NB4 (cell line): ENCODE measurements around the gene MED17.

Source experiments
- DNase-seq: peaks from one replicate; pipeline ENCODE4 v3.0.0; 2010; ENCODE audit warnings: low read depth
- H3K4me3 ChIP-seq: one replicate; pipeline ENCODE4 v1.5.1; 2011; ENCODE audit warnings: mild to moderate bottlenecking, low read depth, low read length, moderate library complexity
- MYC ChIP-seq: IDR thresholded peaks from 2 replicates; pipeline ENCODE4 v1.6.1; 2011; ENCODE audit warnings: low read depth, low read length
- POLR2A ChIP-seq: IDR thresholded peaks from 2 replicates; pipeline ENCODE4 v1.6.1; 2011; ENCODE audit warnings: mild to moderate bottlenecking; ENCODE audit not compliant: insufficient read length; ENCODE audit errors: extremely low read depth
- TF ChIP-seq, protein P1 (sequence below): IDR thresholded peaks from 2 replicates; pipeline ENCODE4 v1.6.1; 2011; ENCODE audit warnings: low read depth, low read length
- TF ChIP-seq, protein P2 (sequence below): IDR thresholded peaks from one replicate; pipeline ENCODE4 v1.5.1; 2012; ENCODE audit warnings: low read depth, low read length

Gene MED17

DNA sequence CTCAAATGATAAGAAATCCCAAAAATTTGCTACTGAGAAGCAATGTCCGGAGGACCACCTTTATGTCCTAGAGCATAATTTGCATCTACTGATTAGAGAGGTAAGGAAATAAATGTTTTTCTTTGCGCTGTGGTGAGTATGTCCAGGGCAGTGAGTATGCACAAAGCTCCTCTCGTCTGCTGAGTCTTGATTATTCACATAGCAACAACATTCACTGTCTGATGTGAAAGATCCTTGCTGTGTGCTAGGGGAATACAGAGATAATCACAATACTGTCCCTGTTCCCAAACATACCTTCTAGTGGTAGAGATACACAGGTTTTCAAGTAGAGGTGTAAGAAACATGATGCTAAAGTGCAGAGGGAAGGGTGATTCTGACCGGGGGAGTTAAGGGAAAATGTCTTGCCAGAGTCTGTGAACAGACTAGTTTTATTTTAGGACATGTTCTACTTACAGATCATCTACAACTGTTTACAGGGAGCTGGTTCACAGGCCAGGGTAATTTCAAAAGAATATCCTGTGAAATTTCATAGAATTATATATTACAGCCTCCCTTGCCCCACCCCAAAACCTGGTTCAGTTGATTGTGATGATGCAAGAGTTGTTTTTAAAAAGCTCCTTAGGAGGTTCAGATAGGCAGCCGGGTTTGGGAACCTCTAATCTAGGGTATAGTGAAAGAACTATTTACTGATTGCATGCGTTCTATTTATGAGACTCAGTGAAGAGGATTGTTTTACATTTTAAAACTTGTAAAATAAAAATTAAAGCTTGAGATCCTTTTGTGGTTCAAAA, 12.6 kb downstream of the MED17 start:
- H3K4me3 ChIP-seq: no peak overlapping the region
- TF ChIP-seq, protein P1, sequence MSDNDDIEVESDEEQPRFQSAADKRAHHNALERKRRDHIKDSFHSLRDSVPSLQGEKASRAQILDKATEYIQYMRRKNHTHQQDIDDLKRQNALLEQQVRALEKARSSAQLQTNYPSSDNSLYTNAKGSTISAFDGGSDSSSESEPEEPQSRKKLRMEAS: no peak
- TF ChIP-seq POLR2A (no peak), MYC (no peak)
- TF ChIP-seq, protein P2, sequence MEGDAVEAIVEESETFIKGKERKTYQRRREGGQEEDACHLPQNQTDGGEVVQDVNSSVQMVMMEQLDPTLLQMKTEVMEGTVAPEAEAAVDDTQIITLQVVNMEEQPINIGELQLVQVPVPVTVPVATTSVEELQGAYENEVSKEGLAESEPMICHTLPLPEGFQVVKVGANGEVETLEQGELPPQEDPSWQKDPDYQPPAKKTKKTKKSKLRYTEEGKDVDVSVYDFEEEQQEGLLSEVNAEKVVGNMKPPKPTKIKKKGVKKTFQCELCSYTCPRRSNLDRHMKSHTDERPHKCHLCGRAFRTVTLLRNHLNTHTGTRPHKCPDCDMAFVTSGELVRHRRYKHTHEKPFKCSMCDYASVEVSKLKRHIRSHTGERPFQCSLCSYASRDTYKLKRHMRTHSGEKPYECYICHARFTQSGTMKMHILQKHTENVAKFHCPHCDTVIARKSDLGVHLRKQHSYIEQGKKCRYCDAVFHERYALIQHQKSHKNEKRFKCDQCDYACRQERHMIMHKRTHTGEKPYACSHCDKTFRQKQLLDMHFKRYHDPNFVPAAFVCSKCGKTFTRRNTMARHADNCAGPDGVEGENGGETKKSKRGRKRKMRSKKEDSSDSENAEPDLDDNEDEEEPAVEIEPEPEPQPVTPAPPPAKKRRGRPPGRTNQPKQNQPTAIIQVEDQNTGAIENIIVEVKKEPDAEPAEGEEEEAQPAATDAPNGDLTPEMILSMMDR: no peak
- DNase-seq: no peak

DNA sequence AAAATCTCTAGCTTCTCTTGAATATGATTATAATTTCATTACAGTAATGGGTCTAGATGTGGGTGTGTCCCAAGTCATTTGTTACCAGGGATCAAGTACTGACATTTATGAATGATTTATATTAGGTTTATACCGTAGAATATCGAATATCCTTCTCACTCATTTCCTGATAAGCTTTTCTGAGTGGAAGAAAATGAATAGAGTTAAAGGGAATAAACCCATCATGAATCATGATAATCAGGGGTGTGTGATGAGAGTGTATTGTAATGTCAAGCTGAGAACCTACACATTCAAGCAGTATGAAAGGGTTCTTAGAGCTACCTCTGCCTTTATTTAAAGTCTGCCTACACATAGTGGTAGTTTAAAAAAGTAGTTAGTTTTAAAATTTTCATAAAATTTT, 17.3 kb downstream of the MED17 start:
- no peak overlapping the region for H3K4me3 ChIP-seq
- DNase-seq: no peak

DNA sequence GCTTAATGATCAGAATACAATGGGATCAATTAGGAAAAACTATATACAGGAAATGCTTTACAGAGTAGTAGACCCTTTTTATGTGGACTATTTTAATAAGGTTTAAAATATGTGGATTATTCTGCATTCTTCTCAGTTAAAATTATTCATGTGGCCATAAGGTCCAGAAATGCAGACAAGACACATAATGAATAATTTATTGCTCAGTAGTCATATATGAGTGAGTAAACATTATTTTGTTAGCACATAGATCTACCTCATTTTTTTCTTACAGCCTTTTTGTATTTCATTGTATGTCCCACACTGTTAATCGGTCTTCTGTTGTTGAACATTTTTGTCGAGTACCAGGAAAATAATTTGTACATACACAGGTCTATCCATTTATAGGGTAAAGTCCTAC, 20.8 kb downstream of the MED17 start:
- DNase-seq: no peak
- TF ChIP-seq, protein P1: no peak
- TF ChIP-seq MYC: no peak
- H3K4me3 ChIP-seq: no peak overlapping the region

More for the DNA sequence above, 17.3 kb downstream of the MED17 start:
- TF ChIP-seq POLR2A: no peak
- TF ChIP-seq, protein P2: no peak
- TF ChIP-seq, protein P1: no peak
- no peak for TF ChIP-seq MYC

DNA sequence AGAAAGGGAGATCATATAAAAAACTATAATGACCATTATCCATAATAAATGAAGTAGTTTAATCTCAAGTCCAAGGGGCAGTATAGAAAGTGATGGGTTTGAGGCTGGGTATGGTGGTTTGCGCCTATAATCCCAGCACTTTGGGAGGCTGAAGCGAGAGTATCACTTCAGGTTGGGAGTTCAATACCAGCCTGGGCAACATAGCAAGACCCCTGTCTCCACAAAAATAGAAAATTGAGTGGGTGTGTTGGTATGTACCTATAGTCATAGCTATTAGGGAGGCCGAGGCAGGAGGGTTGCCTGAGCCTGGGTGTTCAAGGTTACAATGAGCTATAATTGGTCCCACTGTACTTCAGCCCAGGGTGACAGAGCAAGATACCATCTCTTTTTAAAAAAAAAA, 23.9 kb downstream of the MED17 start:
- H3K4me3 ChIP-seq: no peak overlapping the region
- no peak for TF ChIP-seq MYC
- TF ChIP-seq, protein P2: no peak
- TF ChIP-seq, protein P1: no peak
- no peak for TF ChIP-seq POLR2A
- no peak for DNase-seq

DNA sequence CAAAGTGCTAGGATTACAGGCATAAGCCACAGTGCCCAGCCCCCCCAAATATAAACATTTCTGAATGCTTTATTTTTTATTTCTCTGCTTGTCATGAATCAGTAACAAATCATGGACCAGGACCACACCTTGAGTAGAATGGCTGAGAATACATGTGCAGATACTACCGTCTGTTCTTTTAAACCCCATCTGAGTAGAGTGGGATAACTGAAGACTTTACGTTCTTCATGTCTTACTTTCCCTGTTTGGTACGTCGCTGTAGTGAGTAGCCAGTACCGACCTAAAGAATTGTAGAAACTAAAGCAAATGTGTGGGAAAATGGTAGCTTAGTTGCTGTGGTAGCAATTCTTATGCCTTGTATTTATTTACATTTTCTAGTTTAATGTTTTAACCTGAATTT, 29.9 kb downstream of the MED17 start:
- TF ChIP-seq POLR2A (no peak), MYC (no peak)
- TF ChIP-seq, protein P2: no peak
- TF ChIP-seq, protein P1: no peak
- no peak overlapping the region for H3K4me3 ChIP-seq
- no peak for DNase-seq

DNA sequence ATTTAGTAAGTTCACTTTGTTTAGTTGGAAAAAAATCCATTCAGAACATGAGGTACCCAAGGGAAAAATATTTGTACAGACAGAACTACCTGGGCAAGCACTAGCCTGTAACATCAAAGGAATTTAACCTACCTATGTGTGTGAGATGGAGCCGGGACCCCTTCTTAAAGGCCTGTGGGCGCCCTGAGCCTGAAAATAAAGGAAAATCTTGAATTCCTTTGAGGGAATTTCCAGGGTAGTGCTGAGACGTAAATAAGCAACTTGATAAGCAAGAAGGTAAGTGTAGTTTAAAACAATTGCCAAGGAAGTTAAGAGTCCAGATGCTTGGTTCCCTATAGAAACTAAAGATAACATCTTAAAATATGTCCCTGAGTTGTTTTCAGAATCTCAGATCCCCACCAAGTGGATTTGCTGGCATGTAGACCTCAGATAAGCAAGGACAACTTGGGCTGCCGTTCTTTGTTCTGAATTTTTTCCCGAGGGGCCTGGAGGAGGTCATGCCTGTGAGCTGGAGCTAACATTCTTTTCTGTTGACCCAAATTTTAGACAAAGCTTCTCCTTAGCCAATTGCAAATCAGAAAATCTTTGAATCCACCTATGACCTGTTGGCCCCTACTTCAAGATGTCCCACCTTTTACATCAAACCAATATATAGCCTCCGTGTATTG, 31.0 kb downstream of the MED17 start:
- TF ChIP-seq, protein P2: no peak
- TF ChIP-seq, protein P1: no peak
- TF ChIP-seq MYC (no peak), POLR2A (no peak)
- no peak overlapping the region for H3K4me3 ChIP-seq
- no peak for DNase-seq
